Right lobe of liver (tissue), 4 donors: ENCODE results near the gene USO1.

ENCODE experiments used
- POLR2A ChIP-seq: fragments of 450-650 bp; IDR thresholded peaks from one replicate; pipeline ENCODE4 v1.6.1; 2017; ENCODE audit warnings: antibody characterized with exemption, mild to moderate bottlenecking
- TF ChIP-seq, protein P1 (sequence below), 4 donors: fragments of 200-600 bp in 3 of 4; fragments of 450-650 bp in 1 of 4; IDR thresholded peaks; one replicate each; pipeline versions ENCODE4 v1.5.1 to v1.8.0; 2016 to 2022; ENCODE audit warnings: antibody characterized with exemption in 4 of 4, mild to moderate bottlenecking in 2 of 4
- donor health status: DM: no; HTN: no; CAD: no.
- donor health status: DM: no; HTN: no; CAD: no.
- donor health status: DM: no; HTN: yes; CAD: no.

GRCh38 chr4:75678473-75678872 is 45.9 kb upstream of the USO1 start:
- no peak for TF ChIP-seq POLR2A
- TF ChIP-seq, protein P1, sequence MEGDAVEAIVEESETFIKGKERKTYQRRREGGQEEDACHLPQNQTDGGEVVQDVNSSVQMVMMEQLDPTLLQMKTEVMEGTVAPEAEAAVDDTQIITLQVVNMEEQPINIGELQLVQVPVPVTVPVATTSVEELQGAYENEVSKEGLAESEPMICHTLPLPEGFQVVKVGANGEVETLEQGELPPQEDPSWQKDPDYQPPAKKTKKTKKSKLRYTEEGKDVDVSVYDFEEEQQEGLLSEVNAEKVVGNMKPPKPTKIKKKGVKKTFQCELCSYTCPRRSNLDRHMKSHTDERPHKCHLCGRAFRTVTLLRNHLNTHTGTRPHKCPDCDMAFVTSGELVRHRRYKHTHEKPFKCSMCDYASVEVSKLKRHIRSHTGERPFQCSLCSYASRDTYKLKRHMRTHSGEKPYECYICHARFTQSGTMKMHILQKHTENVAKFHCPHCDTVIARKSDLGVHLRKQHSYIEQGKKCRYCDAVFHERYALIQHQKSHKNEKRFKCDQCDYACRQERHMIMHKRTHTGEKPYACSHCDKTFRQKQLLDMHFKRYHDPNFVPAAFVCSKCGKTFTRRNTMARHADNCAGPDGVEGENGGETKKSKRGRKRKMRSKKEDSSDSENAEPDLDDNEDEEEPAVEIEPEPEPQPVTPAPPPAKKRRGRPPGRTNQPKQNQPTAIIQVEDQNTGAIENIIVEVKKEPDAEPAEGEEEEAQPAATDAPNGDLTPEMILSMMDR (IDR thresholded peaks at IDR 0.05), result no peak
